Melanocyte of skin (primary cell): ENCODE data around the gene BMP7. TPM values are rescaled to one million over a fixed set of nuclear protein-coding genes. Genes with fewer than 3 reads are reported as not detected.

Experiments used
- small RNA-seq, 2 donors: library from RNA; depleted of rRNA; stranded (forward); fragments of <200 nt; gene quantifications; one replicate each; pipeline ENCODE3, GENCODE V24; 2012
- total RNA-seq, 2 donors: library from RNA; depleted of rRNA; stranded (reverse); fragments of >200 nt; gene quantifications; 2 replicates each; pipeline ENCODE4 v1.2.3, GENCODE V29; 2012

The BMP7 gene
- total RNA-seq, result 1 to 10 TPM in 1 of 2 donors, not detected in 1; 1.0 TPM

DNA sequence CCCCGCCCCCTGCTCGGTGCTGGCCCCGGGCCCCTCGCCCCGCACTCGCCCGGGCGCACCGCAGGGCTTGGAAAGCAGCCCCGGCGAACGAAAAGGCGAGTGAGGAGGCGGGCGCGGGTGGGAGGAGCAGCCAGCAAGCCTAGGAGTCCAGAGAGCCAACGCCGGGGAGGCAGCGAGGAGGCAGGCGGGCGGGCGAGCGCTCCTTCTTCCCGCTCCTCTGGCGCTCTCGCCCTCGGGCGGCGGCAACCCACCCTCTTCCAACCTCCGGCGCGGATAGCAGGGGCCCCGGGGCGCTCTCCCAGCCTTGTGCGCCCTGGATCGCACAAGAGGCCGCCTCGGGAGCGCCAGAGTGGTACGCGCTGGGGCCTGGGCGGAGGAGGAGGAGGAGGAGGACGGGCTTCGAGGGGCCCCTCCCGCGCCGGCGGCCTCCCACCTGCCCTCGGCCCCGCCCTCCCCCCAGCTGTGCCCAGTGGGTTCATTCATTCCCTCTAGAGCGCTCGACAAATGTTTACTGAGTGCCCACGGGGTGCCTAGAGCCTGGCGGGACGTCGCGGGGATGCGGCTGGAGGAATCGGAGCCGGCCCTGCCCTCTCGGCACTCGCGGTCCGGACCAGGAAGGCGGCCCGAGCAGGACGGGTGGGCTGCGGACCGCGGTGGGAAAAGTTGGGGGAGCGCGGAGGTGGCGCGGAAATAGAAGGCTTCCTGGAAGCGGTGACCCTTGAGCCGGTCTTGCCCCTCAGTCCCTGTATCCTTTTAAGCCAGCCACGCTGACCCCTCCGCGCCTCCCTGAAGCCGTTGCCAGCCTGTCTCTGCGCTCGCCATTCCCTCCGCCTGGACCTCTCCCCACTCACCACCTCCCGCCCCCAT is at the start of gene BMP7:
Gene BMP7 (minus strand): TSS at position 351 of the 867 bp plus-strand sequence. CDS start 519 bp downstream, outside the sequence.

Small RNA genes lying within 50 kb of the gene (small RNA-seq; reads per million reads assigned to genes)
- 0 reads per million in 2 donors for gene RF00019

Other genes with a start within 250 kb of the BMP7 start
- gene SPO11, start 63.2 kb upstream of the BMP7 start, total RNA-seq, result not detected
- gene RAE1, start 84.6 kb upstream of the BMP7 start, total RNA-seq, result 10 to 100 TPM; 24.4 to 34.0 TPM
- 10 to 100 TPM; 11.7 to 25.0 TPM for gene RBM38, start 124.8 kb upstream of the BMP7 start, total RNA-seq